ENCODE measurements around the gene MNT. TPM values are rescaled to one million over a fixed set of nuclear protein-coding genes. Genes with fewer than 3 reads are reported as not detected.

MNT gene
- total RNA-seq, 1 experiment from 2014 or later: 32.1 TPM

Other genes starting within 250 kb of the MNT start
- gene SMG6, start 97.3 kb downstream of the MNT start, total RNA-seq (2021): 36.1 and 38.4 TPM in 2 replicates
- 37.9 and 51.0 TPM in 2 replicates for gene SRR, start 97.1 kb downstream of the MNT start, total RNA-seq (2021)
- gene TSR1, start 64.6 kb downstream of the MNT start, total RNA-seq (2021): 78.9 and 91.0 TPM in 2 replicates
- 81.2 and 95.0 TPM in 2 replicates for gene SGSM2, start 63.6 kb downstream of the MNT start, total RNA-seq (2021)
- gene METTL16, start 110.8 kb upstream of the MNT start, total RNA-seq (2021): 50.8 and 51.3 TPM in 2 replicates
- 210 and 212 TPM in 2 replicates for gene PAFAH1B1, start 192.6 kb upstream of the MNT start, total RNA-seq (2021)

Measured in A673 (cell line).